PC-3 (cell line): ENCODE data around the gene PTPRE. TPM values are rescaled to one million over a fixed set of nuclear protein-coding genes. Genes with fewer than 3 reads are reported as not detected.
A peak's percentile ranks its signal among the peaks of the same experiment; 100 is the strongest.

ENCODE experiments used
- ATAC-seq: fragments of 200-7000 bp; cut with Tn5 transposase; 2 replicates; pipeline ENCODE4 v1.9.1; 2020; ENCODE audit warnings: mild to moderate bottlenecking, moderate library complexity
- BruUV-seq: library from RNA; stranded (reverse); fragments of 400-500 nt; replicated peaks from 2 replicates; lab custom pipeline; 2021; lab: Mats Ljungman, UMichigan
- CTCF ChIA-PET: fragments of 300-600 bp; sonication (Branson Sonifier 250); formaldehyde crosslinking; loops from one replicate; lab custom pipeline; 2022; ENCODE audit warnings: antibody characterized with exemption; lab: Charles Lee
- POLR2A ChIA-PET: fragments of 300-600 bp; sonication (Branson Sonifier 250); formaldehyde crosslinking; loops from one replicate; lab custom pipeline; 2022; ENCODE audit warnings: antibody characterized with exemption; ENCODE audit not compliant: unreplicated experiment; lab: Charles Lee
- DNase-seq: peaks from one replicate; pipeline ENCODE4 v3.0.0-alpha.2; 2015
- H2AFZ ChIP-seq: fragments of 300-600 bp; sonication (generic); 2 replicates; pipeline ENCODE4 v1.6.0; 2016; ENCODE audit warnings: antibody characterized with exemption, low read length
- H3F3A ChIP-seq: fragments of 300-600 bp; sonication (generic); one replicate; pipeline ENCODE4 v1.6.0; 2017; ENCODE audit warnings: antibody characterized with exemption, low read length, control low read depth, mild to moderate bottlenecking; ENCODE audit not compliant: unreplicated experiment
- H3K27ac ChIP-seq: fragments of 300-600 bp; sonication (generic); 2 replicates; pipeline ENCODE4 v1.5.1; 2016; ENCODE audit warnings: mild to moderate bottlenecking, low read length
- H3K27me3 ChIP-seq: fragments of 300-600 bp; sonication (generic); 2 replicates; pipeline ENCODE4 v1.6.1; 2016; ENCODE audit warnings: low read length, mixed read lengths
- H3K36me3 ChIP-seq: fragments of 300-600 bp; sonication (generic); 2 replicates; pipeline ENCODE4 v1.6.1; 2016; ENCODE audit warnings: low read depth, mixed run types, low read length, mixed read lengths
- H3K4me1 ChIP-seq: fragments of 300-600 bp; sonication (generic); 2 replicates; pipeline ENCODE4 v1.5.1; 2016; ENCODE audit warnings: low read length; ENCODE audit not compliant: insufficient read depth
- H3K4me2 ChIP-seq: fragments of 300-600 bp; sonication (generic); 2 replicates; pipeline ENCODE4 v1.6.0; 2016; ENCODE audit warnings: low read length
- H3K4me3 ChIP-seq: fragments of 300-600 bp; sonication (generic); 2 replicates; pipeline ENCODE4 v1.5.1; 2016; ENCODE audit warnings: mild to moderate bottlenecking, low read length, mixed read lengths
- H3K79me2 ChIP-seq: fragments of 300-600 bp; sonication (generic); 2 replicates; pipeline ENCODE4 v1.6.1; 2017; ENCODE audit warnings: low read length, mixed read lengths
- H3K9ac ChIP-seq: fragments of 300-600 bp; sonication (generic); 2 replicates; pipeline ENCODE4 v1.6.0; 2016; ENCODE audit warnings: mild to moderate bottlenecking, low read length
- H3K9me2 ChIP-seq: fragments of 300-600 bp; sonication (generic); replicated peaks from 2 replicates; pipeline ENCODE4 v1.6.1; 2016; ENCODE audit warnings: mixed run types, low read length, mixed read lengths
- H3K9me3 ChIP-seq: fragments of 300-600 bp; sonication (generic); 2 replicates; pipeline ENCODE4 v1.6.1; 2016; ENCODE audit warnings: low read length, mixed read lengths
- H4K20me1 ChIP-seq: fragments of 300-600 bp; sonication (generic); 2 replicates; pipeline ENCODE4 v1.6.1; 2016; ENCODE audit warnings: low read length, mixed read lengths
- CTCF ChIP-seq: fragments of 300-600 bp; sonication (generic); conservative IDR thresholded peaks from 2 replicates; pipeline ENCODE4 v1.5.1; 2017; ENCODE audit warnings: antibody characterized with exemption, low read depth, mild to moderate bottlenecking, low read length
- EZH2 ChIP-seq: fragments of 300-600 bp; sonication (generic); IDR thresholded peaks from one replicate; pipeline ENCODE4 v1.6.1; 2017; ENCODE audit warnings: antibody characterized with exemption, mild to moderate bottlenecking, low read length; ENCODE audit not compliant: unreplicated experiment
- EZH2phosphoT487 ChIP-seq: fragments of 300-600 bp; sonication (generic); IDR thresholded peaks from 2 replicates; pipeline ENCODE4 v1.6.1; 2018; ENCODE audit warnings: mild to moderate bottlenecking, antibody characterized with exemption, low read length, borderline replicate concordance
- intact Hi-C: fragments of 100-400 bp; cut with micrococcal nuclease; formaldehyde crosslinking; loops from 2 replicates; pipeline ENCODE4 v1.9.0; 2023
- total RNA-seq: library from RNA; depleted of rRNA; stranded (reverse); fragments of >200 nt; gene quantifications from 2 replicates; pipeline ENCODE4 v1.2.3, GENCODE V29; 2014

Gene PTPRE
- total RNA-seq, 1 experiment from 2014 or later = 3.1 TPM

- intact Hi-C loops = no loop called here
- no peak for DNase-seq
- no peak overlapping the region for H3K9ac ChIP-seq
- peaks cover 70% of the 10 kb centered on the region for H3K79me2 ChIP-seq
- H3K4me1 ChIP-seq = peaks cover 26% of the 10 kb centered on the region
- H3K36me3 ChIP-seq = peaks cover 42% of the 10 kb centered on the region
- H2AFZ ChIP-seq = no peak overlapping the region
- H3K4me3 ChIP-seq = peak overlapping the region; percentile 77
- TF ChIP-seq EZH2phosphoT487 = no peak
- TF ChIP-seq EZH2 = no peak
- TF ChIP-seq CTCF = no peak
- H3K27me3 ChIP-seq = no peaks in the 10 kb centered on the region
- no peak for ATAC-seq
- BruUV-seq = no TSS peak
- peak overlapping the region; percentile 98 for H3K4me2 ChIP-seq
- H3K27ac ChIP-seq = no peak overlapping the region
- H4K20me1 ChIP-seq = peaks cover 32% of the 10 kb centered on the region; the same call in 1 of the 2 replicates
- no peaks in the 10 kb centered on the region for H3K9me2 ChIP-seq
- ChIA-PET CTCF (no interaction called here), POLR2A (no interaction called here)
- no peaks in the 10 kb centered on the region for H3F3A ChIP-seq
- no peaks in the 10 kb centered on the region for H3K9me3 ChIP-seq
These were observed 216.9 kb downstream of the PTPRE start for GRCh38 chr10:128123846-128124245.

- Histone ChIP-seq H3K36me3 (peaks cover 32% of the 10 kb centered on the region), H3K27ac (no peak overlapping the region), H3K4me3 (peak overlapping the region; percentile 77), H2AFZ (peak overlapping the region; percentile 73; the same call in 1 of the 2 replicates), H3K4me1 (peaks cover 26% of the 10 kb centered on the region), H3K79me2 (peaks cover 59% of the 10 kb centered on the region), H3K4me2 (peak overlapping the region; percentile 98), H3K9me3 (no peaks in the 10 kb centered on the region), H3K9me2 (no peaks in the 10 kb centered on the region), H3K9ac (peak overlapping the region; percentile 97), H3K27me3 (no peaks in the 10 kb centered on the region), H3F3A (no peaks in the 10 kb centered on the region), H4K20me1 (peaks cover 31% of the 10 kb centered on the region; the same call in 1 of the 2 replicates)
- TSS peak; percentile 33 for BruUV-seq
- CTCF ChIA-PET = no interaction called here
- peak; percentile 13 for ATAC-seq
- peak; percentile 33 for DNase-seq
- TF ChIP-seq CTCF = no peak
- no peak for TF ChIP-seq EZH2
- TF ChIP-seq EZH2phosphoT487 = no peak
- POLR2A ChIA-PET = no interaction called here
- intact Hi-C loops = no loop called here
These were observed 218.0 kb downstream of the PTPRE start for GRCh38 chr10:128124813-128125403.

- Histone ChIP-seq H3K4me2 (peak overlapping the region; percentile 98), H3K4me1 (peaks cover 26% of the 10 kb centered on the region), H3K4me3 (peak overlapping the region; percentile 77), H3K79me2 (peaks cover 54% of the 10 kb centered on the region), H3K27me3 (no peaks in the 10 kb centered on the region), H3K9me3 (no peaks in the 10 kb centered on the region), H4K20me1 (peaks cover 31% of the 10 kb centered on the region; the same call in 1 of the 2 replicates), H3K27ac (peak overlapping the region; percentile 40), H3K9me2 (no peaks in the 10 kb centered on the region), H2AFZ (peak overlapping the region; percentile 73; the same call in 1 of the 2 replicates), H3K9ac (peak overlapping the region; percentile 97), H3K36me3 (peaks cover 31% of the 10 kb centered on the region), H3F3A (no peaks in the 10 kb centered on the region)
- peak; percentile 8 for DNase-seq
- ChIA-PET CTCF (no interaction called here), POLR2A (no interaction called here)
- ATAC-seq = no peak; the same call in 1 of the 2 replicates
- no peak for TF ChIP-seq EZH2
- TF ChIP-seq CTCF = no peak
- TF ChIP-seq EZH2phosphoT487 = no peak
- intact Hi-C loops = no loop called here
- BruUV-seq = no TSS peak
These were observed 218.6 kb downstream of the PTPRE start for GRCh38 chr10:128125416-128125943.
